ENCODE measurements around the gene DLG4. TPM values are rescaled to one million over a fixed set of nuclear protein-coding genes. Genes with fewer than 3 reads are reported as not detected.

DLG4 gene
- total RNA-seq, 1 experiment from 2014 or later, result 59.7 TPM

DNA sequence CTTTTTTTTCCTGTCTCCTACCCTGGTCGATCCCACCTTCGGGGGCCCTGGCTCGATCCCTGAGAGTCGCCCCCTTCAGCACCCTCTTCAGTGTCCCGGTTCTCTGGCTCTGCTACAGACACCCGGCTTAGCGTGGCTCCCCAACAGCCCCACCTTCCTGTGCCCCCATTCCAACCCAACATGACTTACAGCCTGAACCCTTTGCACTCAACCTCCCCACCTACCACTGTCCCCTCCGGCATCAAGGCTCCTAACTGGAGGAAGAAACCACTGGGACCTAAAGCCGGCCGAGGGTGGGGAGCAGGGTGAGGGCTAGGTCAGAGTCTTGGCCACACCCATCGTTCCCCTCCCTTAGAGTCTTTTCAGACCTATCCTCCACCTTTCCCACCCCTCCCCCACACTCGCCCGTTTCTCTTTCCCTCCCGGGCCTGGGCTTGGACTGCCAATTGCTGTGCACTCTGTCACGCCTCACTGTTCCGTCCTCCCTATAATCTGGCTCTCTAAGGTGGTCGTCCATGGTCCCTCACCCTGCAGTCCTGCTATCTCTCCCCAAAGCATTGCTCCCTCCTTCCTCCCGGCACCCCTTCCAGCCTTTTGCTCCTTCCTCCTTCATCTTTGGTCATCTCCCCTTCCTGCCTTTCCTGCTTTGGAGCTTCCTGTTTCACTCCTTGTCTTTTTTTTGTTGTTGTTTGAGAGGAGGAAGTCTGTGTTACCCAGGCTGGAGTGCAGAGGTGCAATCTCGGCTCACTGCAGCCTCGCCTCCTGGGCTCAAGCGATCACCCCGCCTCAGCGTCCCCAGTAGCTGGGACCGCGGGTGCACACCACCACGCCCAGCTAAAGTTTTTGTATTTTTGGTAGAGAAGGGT, 43.5 kb upstream of the DLG4 start (continued):
- no peak for TF ChIP-seq ELF4 (CRISPR knock-in tag; IDR thresholded peaks at IDR 0.05; ENCODE audit: low read depth)
- TF ChIP-seq NR1H2 (CRISPR knock-in tag; IDR thresholded peaks at IDR 0.05), result no peak
- TF ChIP-seq MYBL2 (CRISPR knock-in tag; IDR thresholded peaks at IDR 0.05), result no peak
- TF ChIP-seq, protein P1, sequence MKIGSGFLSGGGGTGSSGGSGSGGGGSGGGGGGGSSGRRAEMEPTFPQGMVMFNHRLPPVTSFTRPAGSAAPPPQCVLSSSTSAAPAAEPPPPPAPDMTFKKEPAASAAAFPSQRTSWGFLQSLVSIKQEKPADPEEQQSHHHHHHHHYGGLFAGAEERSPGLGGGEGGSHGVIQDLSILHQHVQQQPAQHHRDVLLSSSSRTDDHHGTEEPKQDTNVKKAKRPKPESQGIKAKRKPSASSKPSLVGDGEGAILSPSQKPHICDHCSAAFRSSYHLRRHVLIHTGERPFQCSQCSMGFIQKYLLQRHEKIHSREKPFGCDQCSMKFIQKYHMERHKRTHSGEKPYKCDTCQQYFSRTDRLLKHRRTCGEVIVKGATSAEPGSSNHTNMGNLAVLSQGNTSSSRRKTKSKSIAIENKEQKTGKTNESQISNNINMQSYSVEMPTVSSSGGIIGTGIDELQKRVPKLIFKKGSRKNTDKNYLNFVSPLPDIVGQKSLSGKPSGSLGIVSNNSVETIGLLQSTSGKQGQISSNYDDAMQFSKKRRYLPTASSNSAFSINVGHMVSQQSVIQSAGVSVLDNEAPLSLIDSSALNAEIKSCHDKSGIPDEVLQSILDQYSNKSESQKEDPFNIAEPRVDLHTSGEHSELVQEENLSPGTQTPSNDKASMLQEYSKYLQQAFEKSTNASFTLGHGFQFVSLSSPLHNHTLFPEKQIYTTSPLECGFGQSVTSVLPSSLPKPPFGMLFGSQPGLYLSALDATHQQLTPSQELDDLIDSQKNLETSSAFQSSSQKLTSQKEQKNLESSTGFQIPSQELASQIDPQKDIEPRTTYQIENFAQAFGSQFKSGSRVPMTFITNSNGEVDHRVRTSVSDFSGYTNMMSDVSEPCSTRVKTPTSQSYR (CRISPR knock-in tag; IDR thresholded peaks at IDR 0.05), result peak; percentile 90

DNA sequence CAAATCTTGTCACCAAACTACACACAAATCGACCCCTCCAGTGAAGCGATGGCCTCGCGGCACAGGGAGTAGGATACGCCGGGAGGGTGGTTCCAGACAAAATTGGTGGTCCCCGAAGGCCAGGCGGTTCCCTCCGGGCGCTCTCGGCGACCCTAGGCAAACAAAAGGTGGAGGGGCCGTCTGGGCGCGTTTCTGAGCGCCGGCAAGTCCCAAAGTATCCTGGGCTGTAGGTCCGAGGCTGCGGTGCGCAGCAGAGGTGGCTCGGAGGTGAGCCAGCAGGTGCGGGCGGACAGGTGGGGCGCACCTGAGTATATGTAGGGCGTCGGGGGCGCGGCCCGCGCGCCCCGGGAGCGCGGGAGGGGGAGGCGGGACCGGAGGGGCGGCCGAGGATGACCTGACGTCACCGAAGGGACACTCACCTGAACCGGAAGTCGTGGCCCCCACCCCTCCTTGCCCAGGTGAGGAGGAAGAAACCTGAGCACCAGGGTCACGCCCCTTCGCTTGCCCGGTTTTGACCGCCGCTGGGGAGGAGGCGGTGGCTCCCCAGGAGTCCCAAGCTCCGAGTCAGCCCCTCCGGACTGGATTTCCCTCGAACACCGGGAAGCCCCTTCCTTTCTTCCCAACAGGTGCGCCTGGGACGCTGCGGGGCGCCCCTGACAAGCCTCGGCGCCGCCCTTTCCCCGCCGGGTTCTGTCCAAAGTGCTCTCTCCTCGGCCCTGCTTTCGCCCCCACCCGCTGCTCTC, 42.7 kb upstream of the DLG4 start, which contains the start of gene CLDN7:
Gene CLDN7 (minus strand): TSS at position 287 of the 743 bp plus-strand sequence. CDS start 435 bp downstream, outside the sequence.
- POLR2A ChIA-PET, result interaction anchor here (1.0 kb wide), 4 partner anchors 11 to 24 kb away, joined by 4 to 6 read pairs (median 6); partner anchors contain the start of genes CTDNEP1 and GABARAP
- CTCF ChIA-PET, result interaction anchor here (1.1 to 1.4 kb wide), 3 partner anchors 13 to 48 kb away, joined by 3 to 4 read pairs (median 3); no protein-coding TSS in a partner anchor
- ATAC-seq (peak; percentile 66), DNase-seq (ENCODE audit: low spot score) (peak; percentile 96)
- H3K27me3 Mint-ChIP-seq (ENCODE audit: low read depth), result no peaks in the 10 kb centered on the region
- H3K9me3 Mint-ChIP-seq, result no peaks in the 10 kb centered on the region
- H3K27ac Mint-ChIP-seq, result peak within 1 kb of the TSS; percentile 100
- peak within 1 kb of the TSS; percentile 98 for H3K4me3 Mint-ChIP-seq
- H3K36me3 Mint-ChIP-seq, result peaks cover 5% of the 10 kb centered on the region
- peaks cover 26% of the 10 kb centered on the region for H3K4me1 Mint-ChIP-seq
- TF ChIP-seq ATF1 (CRISPR knock-in tag; IDR thresholded peaks at IDR 0.05) (no peak), OVOL2 (CRISPR knock-in tag; IDR thresholded peaks at IDR 0.05; ENCODE audit: borderline replicate concordance) (no peak), MYBL2 (CRISPR knock-in tag; IDR thresholded peaks at IDR 0.05) (no peak), JAZF1 (CRISPR knock-in tag; IDR thresholded peaks at IDR 0.05) (no peak), FOXK1 (CRISPR knock-in tag; IDR thresholded peaks at IDR 0.05) (0 out of 2 replicates have a peak, but pooled peaks have one; percentile 29), SP1 (CRISPR knock-in tag; conservative IDR thresholded peaks at IDR 0.05) (peak; percentile 66), NFATC4 (CRISPR knock-in tag; IDR thresholded peaks at IDR 0.05) (peak; percentile 84), RORB (CRISPR knock-in tag; IDR thresholded peaks at IDR 0.05) (no peak), JUN (CRISPR knock-in tag; IDR thresholded peaks at IDR 0.05) (peak; percentile 47; the same call in 1 of the 2 replicates), ZNF138 (CRISPR knock-in tag; conservative IDR thresholded peaks at IDR 0.05) (no peak), RELA (CRISPR knock-in tag; IDR thresholded peaks at IDR 0.05; ENCODE audit: borderline replicate concordance) (no peak), NFE2L1 (CRISPR knock-in tag; IDR thresholded peaks at IDR 0.05) (no peak), CBFB (CRISPR knock-in tag; IDR thresholded peaks at IDR 0.05; ENCODE audit: low read depth) (no peak; the same call in 1 of the 2 replicates)
- TF ChIP-seq, protein P2, sequence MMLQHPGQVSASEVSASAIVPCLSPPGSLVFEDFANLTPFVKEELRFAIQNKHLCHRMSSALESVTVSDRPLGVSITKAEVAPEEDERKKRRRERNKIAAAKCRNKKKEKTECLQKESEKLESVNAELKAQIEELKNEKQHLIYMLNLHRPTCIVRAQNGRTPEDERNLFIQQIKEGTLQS (CRISPR knock-in tag; conservative IDR thresholded peaks at IDR 0.05), result no peak
- TF ChIP-seq, protein P3, sequence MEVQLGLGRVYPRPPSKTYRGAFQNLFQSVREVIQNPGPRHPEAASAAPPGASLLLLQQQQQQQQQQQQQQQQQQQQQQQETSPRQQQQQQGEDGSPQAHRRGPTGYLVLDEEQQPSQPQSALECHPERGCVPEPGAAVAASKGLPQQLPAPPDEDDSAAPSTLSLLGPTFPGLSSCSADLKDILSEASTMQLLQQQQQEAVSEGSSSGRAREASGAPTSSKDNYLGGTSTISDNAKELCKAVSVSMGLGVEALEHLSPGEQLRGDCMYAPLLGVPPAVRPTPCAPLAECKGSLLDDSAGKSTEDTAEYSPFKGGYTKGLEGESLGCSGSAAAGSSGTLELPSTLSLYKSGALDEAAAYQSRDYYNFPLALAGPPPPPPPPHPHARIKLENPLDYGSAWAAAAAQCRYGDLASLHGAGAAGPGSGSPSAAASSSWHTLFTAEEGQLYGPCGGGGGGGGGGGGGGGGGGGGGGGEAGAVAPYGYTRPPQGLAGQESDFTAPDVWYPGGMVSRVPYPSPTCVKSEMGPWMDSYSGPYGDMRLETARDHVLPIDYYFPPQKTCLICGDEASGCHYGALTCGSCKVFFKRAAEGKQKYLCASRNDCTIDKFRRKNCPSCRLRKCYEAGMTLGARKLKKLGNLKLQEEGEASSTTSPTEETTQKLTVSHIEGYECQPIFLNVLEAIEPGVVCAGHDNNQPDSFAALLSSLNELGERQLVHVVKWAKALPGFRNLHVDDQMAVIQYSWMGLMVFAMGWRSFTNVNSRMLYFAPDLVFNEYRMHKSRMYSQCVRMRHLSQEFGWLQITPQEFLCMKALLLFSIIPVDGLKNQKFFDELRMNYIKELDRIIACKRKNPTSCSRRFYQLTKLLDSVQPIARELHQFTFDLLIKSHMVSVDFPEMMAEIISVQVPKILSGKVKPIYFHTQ (CRISPR knock-in tag; IDR thresholded peaks at IDR 0.05), result 0 out of 2 replicates have a peak, but pooled peaks have one; percentile 21
- TF ChIP-seq, protein P1 (CRISPR knock-in tag; IDR thresholded peaks at IDR 0.05), result peak; percentile 27; the same call in 1 of the 2 replicates
- TF ChIP-seq, protein P4, sequence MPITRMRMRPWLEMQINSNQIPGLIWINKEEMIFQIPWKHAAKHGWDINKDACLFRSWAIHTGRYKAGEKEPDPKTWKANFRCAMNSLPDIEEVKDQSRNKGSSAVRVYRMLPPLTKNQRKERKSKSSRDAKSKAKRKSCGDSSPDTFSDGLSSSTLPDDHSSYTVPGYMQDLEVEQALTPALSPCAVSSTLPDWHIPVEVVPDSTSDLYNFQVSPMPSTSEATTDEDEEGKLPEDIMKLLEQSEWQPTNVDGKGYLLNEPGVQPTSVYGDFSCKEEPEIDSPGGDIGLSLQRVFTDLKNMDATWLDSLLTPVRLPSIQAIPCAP (CRISPR knock-in tag; IDR thresholded peaks at IDR 0.05), result no peak
- TF ChIP-seq, protein P5, sequence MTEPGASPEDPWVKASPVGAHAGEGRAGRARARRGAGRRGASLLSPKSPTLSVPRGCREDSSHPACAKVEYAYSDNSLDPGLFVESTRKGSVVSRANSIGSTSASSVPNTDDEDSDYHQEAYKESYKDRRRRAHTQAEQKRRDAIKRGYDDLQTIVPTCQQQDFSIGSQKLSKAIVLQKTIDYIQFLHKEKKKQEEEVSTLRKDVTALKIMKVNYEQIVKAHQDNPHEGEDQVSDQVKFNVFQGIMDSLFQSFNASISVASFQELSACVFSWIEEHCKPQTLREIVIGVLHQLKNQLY (CRISPR knock-in tag; IDR thresholded peaks at IDR 0.05), result no peak
- TF ChIP-seq, protein P6, sequence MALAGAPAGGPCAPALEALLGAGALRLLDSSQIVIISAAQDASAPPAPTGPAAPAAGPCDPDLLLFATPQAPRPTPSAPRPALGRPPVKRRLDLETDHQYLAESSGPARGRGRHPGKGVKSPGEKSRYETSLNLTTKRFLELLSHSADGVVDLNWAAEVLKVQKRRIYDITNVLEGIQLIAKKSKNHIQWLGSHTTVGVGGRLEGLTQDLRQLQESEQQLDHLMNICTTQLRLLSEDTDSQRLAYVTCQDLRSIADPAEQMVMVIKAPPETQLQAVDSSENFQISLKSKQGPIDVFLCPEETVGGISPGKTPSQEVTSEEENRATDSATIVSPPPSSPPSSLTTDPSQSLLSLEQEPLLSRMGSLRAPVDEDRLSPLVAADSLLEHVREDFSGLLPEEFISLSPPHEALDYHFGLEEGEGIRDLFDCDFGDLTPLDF (CRISPR knock-in tag; IDR thresholded peaks at IDR 0.05), result no peak
